GM12878 (cell line): ENCODE measurements around the gene PHC3. TPM values are rescaled to one million over a fixed set of nuclear protein-coding genes. Genes with fewer than 3 reads are reported as not detected.

Experiments
- ATF7 ChIP-seq: fragments of 450-650 bp; IDR thresholded peaks from 2 replicates; pipeline ENCODE4 v1.6.1; 2016; ENCODE audit warnings: low read depth, mild to moderate bottlenecking
- CBFB ChIP-seq: IDR thresholded peaks from 2 replicates; pipeline ENCODE4 v1.6.1; 2016; ENCODE audit warnings: antibody characterized with exemption, low read depth
- CBX5 ChIP-seq: sonication (generic); IDR thresholded peaks from 2 replicates; pipeline ENCODE4 v1.6.1; 2016; ENCODE audit warnings: low read depth, moderate library complexity, mild to moderate bottlenecking, inconsistent platforms
- CREB1 ChIP-seq: IDR thresholded peaks from 2 replicates; pipeline ENCODE4 v1.6.1; 2012; ENCODE audit warnings: low read depth, mild to moderate bottlenecking, inconsistent platforms
- JUND ChIP-seq: IDR thresholded peaks from 2 replicates; pipeline ENCODE4 v1.6.1; 2012; ENCODE audit warnings: low read depth, mild to moderate bottlenecking, low read length, improper control_type of control experiment, moderate library complexity
- KAT2A ChIP-seq: conservative IDR thresholded peaks from 2 replicates; pipeline ENCODE4 v1.6.1; 2011; ENCODE audit warnings: low read depth, low read length; ENCODE audit not compliant: control insufficient read depth
- LARP7 ChIP-seq: fragments of 450-650 bp; IDR thresholded peaks from 2 replicates; pipeline ENCODE4 v1.6.1; 2017; ENCODE audit warnings: mild to moderate bottlenecking
- NR2C1 ChIP-seq: fragments of 450-650 bp; IDR thresholded peaks from 2 replicates; pipeline ENCODE4 v1.6.1; 2017; ENCODE audit warnings: antibody characterized with exemption, mild to moderate bottlenecking, moderate library complexity
- PAX8 ChIP-seq: fragments of 450-650 bp; IDR thresholded peaks from 2 replicates; pipeline ENCODE4 v1.6.1; 2017; ENCODE audit warnings: mild to moderate bottlenecking, moderate library complexity
- POLR2A ChIP-seq: IDR thresholded peaks from 2 replicates; pipeline ENCODE4 v1.6.1; 2011; ENCODE audit warnings: low read depth, mild to moderate bottlenecking, low read length
- POU2F2 ChIP-seq: IDR thresholded peaks from 3 replicates; pipeline ENCODE4 v1.6.1; 2011; ENCODE audit warnings: low read depth, mild to moderate bottlenecking, low read length, borderline replicate concordance
- RAD21 ChIP-seq: IDR thresholded peaks from 2 replicates; pipeline ENCODE4 v1.6.1; 2011; ENCODE audit warnings: mild to moderate bottlenecking, low read depth, low read length, moderate library complexity; ENCODE audit not compliant: insufficient read depth
- REST ChIP-seq: IDR thresholded peaks from 2 replicates; pipeline ENCODE4 v1.6.1; 2012; ENCODE audit warnings: mild to moderate bottlenecking, low read depth, low read length
- SPI1 ChIP-seq: IDR thresholded peaks from 2 replicates; pipeline ENCODE4 v1.6.1; 2011; ENCODE audit warnings: low read depth, mild to moderate bottlenecking, low read length, moderate library complexity, borderline replicate concordance; ENCODE audit not compliant: insufficient read depth
- TCF3 ChIP-seq: IDR thresholded peaks from 2 replicates; pipeline ENCODE4 v1.6.1; 2012; ENCODE audit warnings: low read depth, mild to moderate bottlenecking, low read length, borderline replicate concordance; ENCODE audit not compliant: insufficient read depth
- USF1 ChIP-seq: IDR thresholded peaks from 2 replicates; pipeline ENCODE4 v1.6.1; 2011; ENCODE audit warnings: borderline replicate concordance, low read depth, mild to moderate bottlenecking, moderate library complexity, mixed read lengths, low read length; ENCODE audit not compliant: insufficient read depth; ENCODE audit errors: extremely low read length
- ZBTB11 ChIP-seq: fragments of 450-650 bp; formaldehyde crosslinking; IDR thresholded peaks from 2 replicates; pipeline ENCODE4 v1.5.0; 2022; ENCODE audit warnings: mild to moderate bottlenecking, missing genetic modification characterization
- ZBTB40 ChIP-seq: fragments of 450-650 bp; IDR thresholded peaks from 2 replicates; pipeline ENCODE4 v1.6.1; 2016; ENCODE audit warnings: mild to moderate bottlenecking, moderate library complexity, borderline replicate concordance
- ZNF24 ChIP-seq: fragments of 450-650 bp; IDR thresholded peaks from 2 replicates; pipeline ENCODE4 v1.6.1; 2017; ENCODE audit warnings: antibody characterized with exemption, mild to moderate bottlenecking
- ZNF274 ChIP-seq: IDR thresholded peaks from one replicate; pipeline ENCODE4 v1.8.0; 2011; ENCODE audit not compliant: insufficient read length, insufficient read depth
- polyA plus RNA-seq, 11 experiments: library from polyadenylated mRNA; depleted of rRNA in 4 of 11; unstranded in 6 of 11; stranded (reverse) in 5 of 11; fragments of >200 nt; fragmentation: Nextera tagmentation in 4 of 11; fragmentation: Illumina TruSeq in 1 of 11; extraction: Ambion mirVana in 4 of 11; extraction: Trizol in 1 of 11; gene quantifications; 1 replicate in 1 of 11; 2 replicates in 10 of 11; pipeline versions ENCODE4 v1.2.1 to v1.2.3, GENCODE V29; 2011 to 2016; ENCODE audit warnings: inconsistent platforms in 2 of 11, missing spikeins in 2 of 11, low read depth in 1 of 11
- total RNA-seq, 4 experiments: library from RNA; depleted of rRNA in 3 of 4; stranded (reverse); fragments of >200 nt in 3 of 4; fragmentation: Illumina TruSeq in 1 of 4; extraction: Trizol in 1 of 4; gene quantifications; 2 replicates each; pipeline versions ENCODE4 v1.2.1 to v1.2.3, GENCODE V29; 2013 to 2021

PHC3 gene
- total and polyA plus RNA-seq, 10 of the 15 experiments (the other 5 are each of a cell fraction or from before 2014, with no cell fraction given), result 3.3 to 62.3 (median 22.1) TPM

GRCh38 chr3:170044795-170045244 is 136.7 kb downstream of the PHC3 start (continued):
- no peak for TF ChIP-seq ZBTB11 (CRISPR knock-in tag)
- peak; percentile 77; the same call in 1 of the 2 replicates for TF ChIP-seq ATF7
- no peak for TF ChIP-seq POU2F2
- TF ChIP-seq CREB1, result peak; percentile 63
- TF ChIP-seq CBFB, result peak; percentile 71
- TF ChIP-seq SPI1, result peak; percentile 99
- no peak for TF ChIP-seq ZNF274
- TF ChIP-seq POLR2A, result peak; percentile 60; the same call in 1 of the 2 replicates
- no peak for TF ChIP-seq PAX8
- no peak for TF ChIP-seq KAT2A
- no peak for TF ChIP-seq RAD21
- no peak for TF ChIP-seq JUND
- TF ChIP-seq LARP7, result no peak
- TF ChIP-seq ZNF24, result no peak
- TF ChIP-seq NR2C1, result peak; percentile 8; the same call in 1 of the 2 replicates
- TF ChIP-seq CBX5, result peak; percentile 82; the same call in 1 of the 2 replicates
- no peak for TF ChIP-seq USF1
- peak; percentile 78; the same call in 1 of the 2 replicates for TF ChIP-seq TCF3
- TF ChIP-seq REST, result no peak
- no peak for TF ChIP-seq ZBTB40
